Adrenal gland (tissue), 12 donors: Measurements from ENCODE around the gene SV2A. TPM values are rescaled to one million over a fixed set of nuclear protein-coding genes. Genes with fewer than 3 reads are reported as not detected.

ENCODE experiments used
- DNase-seq, 7 donors: peaks; one replicate each; pipeline ENCODE4 v3.0.0-alpha.2; 2019 to 2020
- H3K27ac ChIP-seq, 5 donors: fragments of 200-600 bp; sonication (generic) in 4 of 5; 1 replicate in 3 of 5; 2 replicates in 2 of 5; pipeline versions ENCODE4 v1.5.1 to v1.8.0; 2016 to 2020; ENCODE audit warnings: mild to moderate bottlenecking in 1 of 5
- H3K27me3 ChIP-seq: fragments of 200-600 bp; 2 replicates; pipeline ENCODE4 v1.8.0; 2021
- H3K36me3 ChIP-seq, 2 donors: fragments of 200-600 bp; replicated peaks in 1 of 2; 1 replicate in 1 of 2; 2 replicates in 1 of 2; pipeline versions ENCODE4 v1.5.1 to v1.8.0; 2018 to 2022
- H3K4me1 ChIP-seq, 2 donors: fragments of 200-600 bp; replicated peaks in 1 of 2; 1 replicate in 1 of 2; 2 replicates in 1 of 2; pipeline versions ENCODE4 v1.5.1 to v1.8.0; 2018 to 2021
- H3K4me3 ChIP-seq, 4 donors: fragments of 200-600 bp; sonication (generic) in 3 of 4; one replicate each; pipeline ENCODE4 v1.5.1; 2016 to 2018
- H3K9me3 ChIP-seq, 3 donors: fragments of 200-600 bp; sonication (generic) in 1 of 3; replicated peaks in 1 of 3; 1 replicate in 2 of 3; 2 replicates in 1 of 3; pipeline versions ENCODE4 v1.5.1 to v1.8.0; 2016 to 2021
- POLR2A ChIP-seq, 2 donors: fragments of 450-650 bp; IDR thresholded peaks; one replicate each; pipeline ENCODE4 v1.6.1; 2017; ENCODE audit warnings: antibody characterized with exemption in 2 of 2, mild to moderate bottlenecking in 2 of 2, moderate library complexity in 1 of 2
- WGBS, 4 donors: extraction: QIAGEN DNeasy Blood & Tissue Kit in 2 of 4; methylation state at CpG; one replicate each; pipeline versions ENCODE4 v1.1.5 to v1.1.7; 2013 to 2017; 5-methylcytosine and 5-hydroxymethylcytosine counted together
- intact Hi-C, 2 donors: fragments of 100-400 bp; cut with DNase I; formaldehyde crosslinking; loops; one replicate each; pipeline versions ENCODE4 v1.14.1 to v1.15.0; 2022 to 2023
- polyA plus RNA-seq, 3 donors: library from polyadenylated mRNA; stranded (reverse); fragments of 200-250 nt in 2 of 3; fragments of 350-450 nt in 1 of 3; fragmentation: Illumina TruSeq in 1 of 3; extraction: RNeasy Lipid Tissue Mini Kit (QIAGEN cat#74804) in 1 of 3; gene quantifications; one replicate each; pipeline ENCODE4 v1.2.3, GENCODE V29; 2013 to 2014
- total RNA-seq, 9 donors: library from RNA; depleted of rRNA in 4 of 9; stranded (reverse); fragments of >200 nt in 4 of 9; fragments of 120-200 nt in 1 of 9; fragmentation: NEBNext Ultra II Directional in 1 of 9; extraction: Animal tissue kit (Norgen Biotek cat#: 25700) in 1 of 9; gene quantifications; one replicate each; pipeline versions ENCODE4 v1.1.0 to v1.2.4, GENCODE V29; 2013 to 2023
- TF ChIP-seq, protein P1 (sequence below), 6 experiments: fragments of 450-650 bp in 4 of 6; fragments of 200-600 bp in 2 of 6; sonication (generic) in 1 of 6; IDR thresholded peaks; 1 replicate in 5 of 6; 2 replicates in 1 of 6; pipeline versions ENCODE4 v1.5.1 to v1.8.0; 2016 to 2021; ENCODE audit warnings: antibody characterized with exemption in 6 of 6, mild to moderate bottlenecking in 2 of 6, moderate library complexity in 1 of 6
- donor health status: healthy with polysubstance abuse.
- donor health status: Bipolar disorder and iron deficiency.
- donor health status: DM: yes; HTN: yes; CAD: no.
- donor health status: DM: no; HTN: no; CAD: no.
- donor health status: DM: no; HTN: no; CAD: no.
- donor health status: DM: yes; HTN: yes; CAD: no.

SV2A gene
- total and polyA plus RNA-seq, 12 donors: 2.8 to 31.8 (median 10.6) TPM

- 93 to 100% (median 99%) methylated on average over 4 of the region's 4 CpGs for WGBS, 4 donors
- Histone ChIP-seq H3K4me1 (peaks cover 25 to 44% of the 10 kb centered on the region in 2 donors), H3K36me3 (peaks cover 0 to 12% of the 10 kb centered on the region in 2 donors), H3K27me3 (no peaks in the 10 kb centered on the region), H3K4me3 (no peak overlapping the region), H3K9me3 (no peaks in the 10 kb centered on the region), H3K27ac (no peak overlapping the region)
- TF ChIP-seq, protein P1, sequence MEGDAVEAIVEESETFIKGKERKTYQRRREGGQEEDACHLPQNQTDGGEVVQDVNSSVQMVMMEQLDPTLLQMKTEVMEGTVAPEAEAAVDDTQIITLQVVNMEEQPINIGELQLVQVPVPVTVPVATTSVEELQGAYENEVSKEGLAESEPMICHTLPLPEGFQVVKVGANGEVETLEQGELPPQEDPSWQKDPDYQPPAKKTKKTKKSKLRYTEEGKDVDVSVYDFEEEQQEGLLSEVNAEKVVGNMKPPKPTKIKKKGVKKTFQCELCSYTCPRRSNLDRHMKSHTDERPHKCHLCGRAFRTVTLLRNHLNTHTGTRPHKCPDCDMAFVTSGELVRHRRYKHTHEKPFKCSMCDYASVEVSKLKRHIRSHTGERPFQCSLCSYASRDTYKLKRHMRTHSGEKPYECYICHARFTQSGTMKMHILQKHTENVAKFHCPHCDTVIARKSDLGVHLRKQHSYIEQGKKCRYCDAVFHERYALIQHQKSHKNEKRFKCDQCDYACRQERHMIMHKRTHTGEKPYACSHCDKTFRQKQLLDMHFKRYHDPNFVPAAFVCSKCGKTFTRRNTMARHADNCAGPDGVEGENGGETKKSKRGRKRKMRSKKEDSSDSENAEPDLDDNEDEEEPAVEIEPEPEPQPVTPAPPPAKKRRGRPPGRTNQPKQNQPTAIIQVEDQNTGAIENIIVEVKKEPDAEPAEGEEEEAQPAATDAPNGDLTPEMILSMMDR (IDR thresholded peaks at IDR 0.05): no peak
- TF ChIP-seq POLR2A (IDR thresholded peaks at IDR 0.05): no peak
- DNase-seq: no peak
- intact Hi-C loops: no loop called here
These were observed 15.6 kb upstream of the SV2A start for GRCh38 chr1:149933208-149933607.

GRCh38 chr1:149932474-149932873 is 14.8 kb upstream of the SV2A start:
- no peak for TF ChIP-seq POLR2A (IDR thresholded peaks at IDR 0.05)
- TF ChIP-seq, protein P1 (IDR thresholded peaks at IDR 0.05): no peak
- intact Hi-C loops: no loop called here
- Histone ChIP-seq H3K27me3 (no peaks in the 10 kb centered on the region), H3K9me3 (no peaks in the 10 kb centered on the region), H3K27ac (no peak overlapping the region), H3K4me3 (no peak overlapping the region), H3K4me1 (peaks cover 20 to 40% of the 10 kb centered on the region in 2 donors), H3K36me3 (peaks cover 0 to 12% of the 10 kb centered on the region in 2 donors)
- WGBS, 4 donors: 88 to 93% (median 90%) methylated on average over 8 of the region's 8 CpGs
- DNase-seq: no peak

GRCh38 chr1:149931212-149931790 is 13.7 kb upstream of the SV2A start:
- peaks cover 0 to 13% of the 10 kb centered on the region in 2 donors for H3K36me3 ChIP-seq
- peak overlapping the region in 4 of 5 donors; percentile 11 to 64 (median 34) for H3K27ac ChIP-seq
- no peaks in the 10 kb centered on the region for H3K27me3 ChIP-seq
- H3K4me1 ChIP-seq: peaks cover 21 to 42% of the 10 kb centered on the region in 2 donors
- no peak for DNase-seq
- WGBS, 4 donors: 68 to 82% (median 74%) methylated on average over 13 of the region's 13 CpGs
- no peak for TF ChIP-seq POLR2A (IDR thresholded peaks at IDR 0.05)
- TF ChIP-seq, protein P1 (IDR thresholded peaks at IDR 0.05): no peak
- no peaks in the 10 kb centered on the region for H3K9me3 ChIP-seq
- H3K4me3 ChIP-seq: no peak overlapping the region
- intact Hi-C loops: no loop called here

GRCh38 chr1:149929856-149930255 is 12.2 kb upstream of the SV2A start:
- intact Hi-C loops: no loop called here
- WGBS, 4 donors: 65 to 83% (median 74%) methylated on average over 2 of the region's 2 CpGs
- Histone ChIP-seq H3K27ac (peak overlapping the region in 1 of 5 donors; percentile 33), H3K9me3 (no peaks in the 10 kb centered on the region), H3K4me3 (no peak overlapping the region), H3K4me1 (peaks cover 13 to 43% of the 10 kb centered on the region in 2 donors), H3K27me3 (no peaks in the 10 kb centered on the region), H3K36me3 (peaks cover 0 to 28% of the 10 kb centered on the region in 2 donors)
- DNase-seq: no peak
- no peak for TF ChIP-seq POLR2A (IDR thresholded peaks at IDR 0.05)
- TF ChIP-seq, protein P1 (IDR thresholded peaks at IDR 0.05): no peak
